ENCODE data around the gene MARK2. TPM values are rescaled to one million over a fixed set of nuclear protein-coding genes. Genes with fewer than 3 reads are reported as not detected.
A peak's percentile ranks its signal among the peaks of the same experiment; 100 is the strongest.

The MARK2 gene
- total RNA-seq, 2 donors from 2014 or later, result 32.2 to 33.9 TPM

- Histone ChIP-seq H3K4me3 (no peak overlapping the region), H3K4me1 (no peaks in the 10 kb centered on the region), H3K9me3 (no peaks in the 10 kb centered on the region), H3K27me3 (no peaks in the 10 kb centered on the region), H3K36me3 (replicated peaks in 1 of 2; ENCODE audit: insufficient read depth in 1 of 2, low read depth in 2 of 2) (peaks cover 0 to 6% of the 10 kb centered on the region in 2 donors), H3K27ac (no peak overlapping the region)
- intact Hi-C loops (cut with DNase I), result no loop called here
- TF ChIP-seq CTCF (IDR thresholded peaks at IDR 0.05) (no peak), POLR2A (IDR thresholded peaks at IDR 0.05) (no peak)
- ATAC-seq (no peak), DNase-seq (peak in 2 of 4 donors; percentile 11 to 24)
- WGBS, 2 donors, result 64 to 67% methylated on average over 11 of the region's 17 CpGs
Measured at GRCh38 chr11:63826471-63827190, 12.3 kb upstream of the MARK2 start.

DNA sequence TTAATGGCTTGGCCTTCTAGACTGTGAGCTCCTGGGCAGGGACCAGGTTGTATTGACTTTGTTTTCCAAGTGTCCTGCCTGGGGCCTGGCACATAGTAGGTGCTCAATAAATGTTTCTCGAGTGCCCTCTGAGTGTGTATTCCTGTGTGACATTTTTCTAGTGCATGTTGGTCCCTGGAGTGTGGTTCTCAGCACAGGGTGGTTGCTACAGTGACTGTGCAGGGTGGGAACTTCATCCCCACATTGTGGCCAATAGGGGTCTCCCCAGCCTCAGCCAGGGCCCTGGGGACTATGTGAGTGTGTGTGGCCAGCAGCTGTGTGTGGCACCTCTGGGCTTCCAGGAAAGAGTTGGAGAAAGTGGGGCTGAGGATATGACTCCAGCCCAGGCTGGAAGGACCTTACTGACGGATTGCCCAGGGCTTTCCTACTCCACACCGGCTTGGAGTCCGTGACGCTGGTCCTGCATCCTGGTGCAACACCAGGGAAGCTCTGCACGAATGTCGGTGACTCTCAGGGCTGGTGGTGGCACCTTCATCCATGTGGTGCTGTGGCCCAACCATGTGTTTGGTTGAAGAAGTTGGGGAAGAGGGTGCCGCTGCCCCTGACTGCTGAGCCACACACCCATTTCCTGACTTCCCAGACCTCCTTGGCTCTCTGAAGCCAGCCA, 9.0 kb upstream of the MARK2 start:
- no peak overlapping the region for H3K4me3 ChIP-seq
- no peaks in the 10 kb centered on the region for H3K36me3 ChIP-seq (replicated peaks in 1 of 2; ENCODE audit: insufficient read depth in 1 of 2, low read depth in 2 of 2)
- DNase-seq (peak in 1 of 4 donors; percentile 30), ATAC-seq (peak; percentile 24)
- no peaks in the 10 kb centered on the region for H3K4me1 ChIP-seq
- intact Hi-C loops (cut with DNase I), result loop anchor here (5.0 kb wide), 1 partner anchor 112 kb away; no protein-coding TSS in a partner anchor
- H3K9me3 ChIP-seq, result no peaks in the 10 kb centered on the region
- 73 to 80% methylated on average over 5 to 8 of the region's 8 CpGs for WGBS, 2 donors
- H3K27me3 ChIP-seq, result no peaks in the 10 kb centered on the region
- H3K27ac ChIP-seq, result no peak overlapping the region
- no peak for TF ChIP-seq POLR2A (IDR thresholded peaks at IDR 0.05)
- peak in 4 of 7 experiments; percentile 17 to 30 (median 24) for TF ChIP-seq CTCF (IDR thresholded peaks at IDR 0.05)

DNA sequence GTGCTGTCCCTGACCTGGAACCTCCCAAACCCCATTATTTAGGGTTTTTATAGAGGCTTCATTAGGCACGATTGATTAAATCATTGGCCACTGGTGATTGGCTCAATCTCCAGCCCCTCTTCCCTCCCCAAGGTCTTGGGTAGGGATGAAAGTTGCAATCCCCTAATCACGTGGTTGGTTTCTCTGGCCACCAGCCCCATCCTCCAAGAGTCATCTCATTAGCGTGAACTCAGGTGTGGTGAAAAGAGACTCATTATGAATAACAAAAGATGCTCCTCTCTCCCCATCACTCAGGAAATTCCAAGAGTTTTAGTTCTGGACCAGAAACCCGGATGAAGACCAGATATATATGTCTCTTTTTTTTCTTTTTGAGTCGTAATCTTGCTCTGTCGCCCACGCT, 7.6 kb upstream of the MARK2 start:
- Histone ChIP-seq H3K27ac (no peak overlapping the region), H3K27me3 (no peaks in the 10 kb centered on the region), H3K4me1 (no peaks in the 10 kb centered on the region), H3K36me3 (replicated peaks in 1 of 2; ENCODE audit: insufficient read depth in 1 of 2, low read depth in 2 of 2) (no peaks in the 10 kb centered on the region), H3K4me3 (no peak overlapping the region), H3K9me3 (no peaks in the 10 kb centered on the region)
- DNase-seq (no peak), ATAC-seq (no peak)
- TF ChIP-seq POLR2A (IDR thresholded peaks at IDR 0.05) (no peak), CTCF (IDR thresholded peaks at IDR 0.05) (no peak)
- intact Hi-C loops (cut with DNase I), result loop anchor here (5.0 kb wide), 1 partner anchor 111 kb away; no protein-coding TSS in a partner anchor
- 57 to 62% methylated on average over 7 of the region's 7 CpGs for WGBS, 2 donors

DNA sequence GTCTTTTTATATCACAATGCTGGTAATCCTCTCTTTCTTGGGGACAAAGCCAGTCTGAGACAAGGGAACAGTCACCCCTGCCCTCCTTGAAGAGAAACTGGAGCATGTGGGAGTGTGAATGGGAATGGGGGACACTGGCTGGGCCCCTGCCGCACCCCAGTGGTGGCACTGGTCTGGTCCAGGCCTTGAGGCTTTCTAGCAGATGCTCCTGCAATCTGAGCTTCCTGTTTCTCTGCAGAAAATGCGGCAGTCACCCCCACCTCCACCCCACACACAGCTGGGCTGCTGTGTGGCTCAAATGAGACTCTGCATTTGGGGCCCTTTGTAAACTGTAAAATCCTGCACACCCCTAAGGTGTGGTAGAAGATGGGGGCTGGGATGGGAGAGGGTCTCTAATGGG, 6.6 kb upstream of the MARK2 start:
- TF ChIP-seq CTCF (IDR thresholded peaks at IDR 0.05), result no peak
- no peak for TF ChIP-seq POLR2A (IDR thresholded peaks at IDR 0.05)
- H3K4me3 ChIP-seq, result no peak overlapping the region
- ATAC-seq, result no peak
- H3K27ac ChIP-seq, result no peak overlapping the region
- H3K36me3 ChIP-seq (replicated peaks in 1 of 2; ENCODE audit: insufficient read depth in 1 of 2, low read depth in 2 of 2), result no peaks in the 10 kb centered on the region
- no peak for DNase-seq
- no peaks in the 10 kb centered on the region for H3K27me3 ChIP-seq
- intact Hi-C loops (cut with DNase I), result loop anchor here (5.0 kb wide), 1 partner anchor 110 kb away; no protein-coding TSS in a partner anchor
- peaks cover 3% of the 10 kb centered on the region for H3K4me1 ChIP-seq
- no peaks in the 10 kb centered on the region for H3K9me3 ChIP-seq
- 40 to 64% methylated on average over 1 to 2 of the region's 2 CpGs for WGBS, 2 donors

Data from body of pancreas (tissue), 4 donors.